HFFc6 (cell line): ENCODE results near the gene SELENOO. TPM values are rescaled to one million over a fixed set of nuclear protein-coding genes. Genes with fewer than 3 reads are reported as not detected.

Source experiments
- DNase-seq: peaks from one replicate; pipeline ENCODE4 v3.0.0-alpha.2; 2018
- H3K27ac Mint-ChIP-seq: 2 replicates; pipeline ENCODE4 v1.8.0; 2020; ENCODE audit warnings: mild to moderate bottlenecking, mixed read lengths
- H3K27me3 Mint-ChIP-seq: 2 replicates; pipeline ENCODE4 v1.8.0; 2021; ENCODE audit warnings: mild to moderate bottlenecking, moderate library complexity, mixed read lengths; ENCODE audit not compliant: insufficient read depth
- H3K36me3 Mint-ChIP-seq: 2 replicates; pipeline ENCODE4 v1.8.0; 2021; ENCODE audit warnings: low read depth, mixed read lengths
- H3K4me1 Mint-ChIP-seq: 2 replicates; pipeline ENCODE4 v1.8.0; 2020; ENCODE audit warnings: low read depth, mixed read lengths
- H3K4me3 Mint-ChIP-seq: 2 replicates; pipeline ENCODE4 v1.8.0; 2020; ENCODE audit warnings: mild to moderate bottlenecking, moderate library complexity, mixed read lengths
- H3K9me3 Mint-ChIP-seq: 2 replicates; pipeline ENCODE4 v1.8.0; 2020; ENCODE audit warnings: mild to moderate bottlenecking, mixed read lengths
- CTCF ChIP-seq: fragments of 200-600 bp; sonication (generic); IDR thresholded peaks from 2 replicates; pipeline ENCODE4 v1.5.0; 2021; ENCODE audit warnings: antibody characterized with exemption, mild to moderate bottlenecking
- total RNA-seq, 6 experiments: library from RNA; stranded (reverse); fragmentation: NEBNext Ultra II Directional; extraction: Animal tissue kit (Norgen Biotek cat#: 25700); gene quantifications; 2 replicates in 1 of 6; 3 replicates in 5 of 6; pipeline ENCODE4 v1.2.3, GENCODE V29; 2021

Gene SELENOO
- total RNA-seq, 6 experiments from 2014 or later = 14.4 to 18.0 (median 16.0) TPM

- DNase-seq = no peak
- peaks cover 8% of the 10 kb centered on the region for H3K4me1 Mint-ChIP-seq
- H3K27ac Mint-ChIP-seq = no peak overlapping the region
- no peak for TF ChIP-seq CTCF
- H3K9me3 Mint-ChIP-seq = no peaks in the 10 kb centered on the region
- H3K4me3 Mint-ChIP-seq = no peak overlapping the region
- H3K36me3 Mint-ChIP-seq = no peaks in the 10 kb centered on the region
- H3K27me3 Mint-ChIP-seq = peaks cover 1% of the 10 kb centered on the region
Observed at GRCh38 chr22:50262973-50263617, 62.3 kb downstream of the SELENOO start.

- peaks cover 8% of the 10 kb centered on the region for H3K4me1 Mint-ChIP-seq
- no peak overlapping the region for H3K27ac Mint-ChIP-seq
- no peaks in the 10 kb centered on the region for H3K36me3 Mint-ChIP-seq
- H3K9me3 Mint-ChIP-seq = no peaks in the 10 kb centered on the region
- DNase-seq = no peak
- TF ChIP-seq CTCF = no peak
- H3K4me3 Mint-ChIP-seq = no peak overlapping the region
- H3K27me3 Mint-ChIP-seq = peaks cover 4% of the 10 kb centered on the region
Observed at GRCh38 chr22:50264104-50264745, 63.4 kb downstream of the SELENOO start.

- no peak overlapping the region for H3K4me3 Mint-ChIP-seq
- H3K36me3 Mint-ChIP-seq = no peaks in the 10 kb centered on the region
- H3K9me3 Mint-ChIP-seq = no peaks in the 10 kb centered on the region
- H3K27me3 Mint-ChIP-seq = peaks cover 4% of the 10 kb centered on the region
- no peak for TF ChIP-seq CTCF
- DNase-seq = no peak
- H3K27ac Mint-ChIP-seq = no peak overlapping the region
- peaks cover 8% of the 10 kb centered on the region for H3K4me1 Mint-ChIP-seq
Observed at GRCh38 chr22:50264946-50265669, 64.3 kb downstream of the SELENOO start.

- TF ChIP-seq CTCF = no peak
- Mint-ChIP-seq H3K27ac (no peak overlapping the region), H3K4me1 (peaks cover 8% of the 10 kb centered on the region), H3K9me3 (no peaks in the 10 kb centered on the region), H3K36me3 (no peaks in the 10 kb centered on the region), H3K27me3 (peaks cover 8% of the 10 kb centered on the region), H3K4me3 (no peak overlapping the region)
- no peak for DNase-seq
Observed at GRCh38 chr22:50266994-50267393, 66.2 kb downstream of the SELENOO start.

Other genes starting within 250 kb of the SELENOO start
- 10 to 100 TPM; 14.8 to 18.8 (median 17.4) TPM for gene PIM3, start 240.2 kb upstream of the SELENOO start, total RNA-seq
- gene IL17REL, start 188.2 kb upstream of the SELENOO start, total RNA-seq = not detected
- gene TTLL8, start 142.7 kb upstream of the SELENOO start, total RNA-seq = not detected
- gene MLC1, start 115.6 kb upstream of the SELENOO start, total RNA-seq = not detected
- 1 to 10 TPM in 1 of 6 experiments, under 1 TPM in 5; 0.09 to 1.3 (median 0.26) TPM for gene MOV10L1, start 111.0 kb upstream of the SELENOO start, total RNA-seq
- gene PANX2, start 30.3 kb upstream of the SELENOO start, total RNA-seq = 1 to 10 TPM; 1.2 to 2.3 (median 1.3) TPM
- gene TRABD, start 15.1 kb upstream of the SELENOO start, total RNA-seq = 10 to 100 TPM; 25.0 to 36.0 (median 27.6) TPM
- 10 to 100 TPM; 20.1 to 26.8 (median 21.7) TPM for gene TUBGCP6, start 44.0 kb downstream of the SELENOO start, total RNA-seq
- gene HDAC10, start 50.3 kb downstream of the SELENOO start, total RNA-seq = 10 to 100 TPM; 24.2 to 30.9 (median 28.9) TPM
- 10 to 100 TPM; 31.4 to 39.5 (median 34.1) TPM for gene MAPK12, start 60.7 kb downstream of the SELENOO start, total RNA-seq
- 10 to 100 TPM in 1 of 6 experiments, 1 to 10 TPM in 5; 6.0 to 10.2 (median 7.8) TPM for gene MAPK11, start 69.4 kb downstream of the SELENOO start, total RNA-seq
- gene PLXNB2, start 106.6 kb downstream of the SELENOO start, total RNA-seq = 100 to 1,000 TPM; 280 to 370 (median 291) TPM
- 1 to 10 TPM; 1.4 to 2.5 (median 1.9) TPM for gene DENND6B, start 126.0 kb downstream of the SELENOO start, total RNA-seq
- 10 to 100 TPM; 41.9 to 47.0 (median 43.6) TPM for gene PPP6R2, start 142.3 kb downstream of the SELENOO start, total RNA-seq